ENCODE data around the gene SSBP2. TPM values are rescaled to one million over a fixed set of nuclear protein-coding genes. Genes with fewer than 3 reads are reported as not detected.

Gene SSBP2
- total and polyA plus RNA-seq, 2 donors (not counting 3 experiments of a cell fraction or from before 2014, with no cell fraction given): 9.6 to 11.5 TPM

DNA sequence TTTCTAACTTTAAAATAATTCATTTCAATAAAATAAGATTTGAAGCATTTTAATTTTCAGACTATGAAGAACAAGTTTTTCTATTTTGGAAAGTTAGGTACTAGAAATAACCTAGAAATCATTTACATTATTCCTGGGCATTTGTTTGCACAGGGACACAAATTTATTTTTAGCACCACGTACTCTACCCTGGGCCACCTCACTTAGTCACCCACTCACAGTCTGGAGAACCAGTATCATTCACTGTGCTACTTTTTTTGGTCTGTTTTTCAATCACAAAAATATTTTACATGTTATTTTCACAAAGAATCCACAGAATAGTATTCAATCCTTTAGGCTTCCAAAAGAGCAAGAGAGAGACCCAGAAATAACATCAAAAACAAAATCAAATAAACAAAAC lies 228.3 kb downstream of the SSBP2 start:
- H3K9ac ChIP-seq (replicated peaks; ENCODE audit: extremely low read depth, insufficient read depth, low read length): no peak overlapping the region
- no peak overlapping the region for H3K4me2 ChIP-seq (ENCODE audit: insufficient read depth, low read length)
- dilution Hi-C loops (cut with MboI; ENCODE audit: extremely low pct_ligation_motif_present, low sequenced_read_pairs): no loop called here
- H3K4me1 ChIP-seq (ENCODE audit: control insufficient read depth, extremely low read depth, insufficient read depth, low read length): peaks cover 3% of the 10 kb centered on the region
- ChIA-PET POLR2A (no interaction called here), CTCF (no interaction called here)
- no peak overlapping the region for H3K27ac ChIP-seq (ENCODE audit: insufficient read depth, low read depth, low read length)
- intact Hi-C loops (cut with micrococcal nuclease): no loop called here
- no peaks in the 10 kb centered on the region for H3K9me3 ChIP-seq (replicated peaks; ENCODE audit: control insufficient read depth, insufficient read depth, low read length)
- DNase-seq (ENCODE audit: low read depth, low spot score) (no peak), FAIRE-seq (no peak)
- no peaks in the 10 kb centered on the region for H3K79me2 ChIP-seq (ENCODE audit: control insufficient read depth, insufficient read depth, low read length)
- no peak overlapping the region for H2AFZ ChIP-seq (ENCODE audit: low read depth, low read length)
- no peaks in the 10 kb centered on the region for H3K36me3 ChIP-seq (ENCODE audit: control insufficient read depth in 2 of 2, extremely low read depth in 1 of 2, insufficient read depth in 2 of 2, low read length in 2 of 2)
- TF ChIP-seq, protein P1, sequence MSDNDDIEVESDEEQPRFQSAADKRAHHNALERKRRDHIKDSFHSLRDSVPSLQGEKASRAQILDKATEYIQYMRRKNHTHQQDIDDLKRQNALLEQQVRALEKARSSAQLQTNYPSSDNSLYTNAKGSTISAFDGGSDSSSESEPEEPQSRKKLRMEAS (IDR thresholded peaks at IDR 0.05; ENCODE audit: insufficient read depth, insufficient read length): no peak
- TF ChIP-seq MYC (IDR thresholded peaks at IDR 0.05; ENCODE audit: low read depth, low read length) (no peak), EZH2 (IDR thresholded peaks at IDR 0.05; ENCODE audit: borderline replicate concordance, low read depth, low read length, severe bottlenecking) (no peak), POLR2AphosphoS5 (IDR thresholded peaks at IDR 0.05; ENCODE audit: insufficient read depth, low read depth, low read length) (no peak), CTCF (IDR thresholded peaks at IDR 0.05; ENCODE audit: extremely low read depth in 1 of 2, insufficient read depth in 1 of 2, low read depth in 1 of 2, low read length in 2 of 2) (no peak), POLR2A (IDR thresholded peaks at IDR 0.05; ENCODE audit: low read depth, low read length) (no peak), FOS (IDR thresholded peaks at IDR 0.05; ENCODE audit: borderline replicate concordance, insufficient read depth, low read length) (no peak), JUN (IDR thresholded peaks at IDR 0.05; ENCODE audit: borderline replicate concordance, insufficient read depth, insufficient read length, low read depth) (no peak), GATA2 (IDR thresholded peaks at IDR 0.05; ENCODE audit: insufficient read depth, insufficient read length, low read depth, low read length) (no peak)
- no peak overlapping the region for H3K4me3 ChIP-seq (replicated peaks in 1 of 3; ENCODE audit: insufficient read depth in 1 of 3, low read depth in 1 of 3, low read length in 3 of 3)
- H4K20me1 ChIP-seq (replicated peaks; ENCODE audit: control insufficient read depth, extremely low read depth, insufficient read depth, low read length): no peaks in the 10 kb centered on the region
- H3K27me3 ChIP-seq (ENCODE audit: control insufficient read depth in 2 of 2, insufficient read depth in 2 of 2, low read length in 2 of 2): no peaks in the 10 kb centered on the region
- no peaks in the 10 kb centered on the region for H3K9me1 ChIP-seq (replicated peaks; ENCODE audit: control insufficient read depth, extremely low read depth, insufficient read depth, low read length)
- no TSS peak for BruUV-seq (replicated peaks)
